AG04450 (cell line): Measurements from ENCODE around the gene ALOX15. TPM values are rescaled to one million over a fixed set of nuclear protein-coding genes. Genes with fewer than 3 reads are reported as not detected.
"Not testable (repeated sequence)": the region's sequence is repeated elsewhere in the genome, so short reads cannot be mapped to it uniquely, and the experiment has no call there.

Experiments used
- CTCF ChIA-PET: fragments of 300-600, 350-600 bp; formaldehyde crosslinking; extraction: SDS; loops from one replicate; lab custom pipeline; 2022; ENCODE audit warnings: antibody characterized with exemption, inconsistent platforms; lab: Charles Lee
- POLR2A ChIA-PET: fragments of 350-600 bp; formaldehyde crosslinking; extraction: SDS; loops from one replicate; lab custom pipeline; 2021; ENCODE audit warnings: antibody characterized with exemption, inconsistent platforms; lab: Yijun Ruan, JAX
- DNase-seq: peaks from one replicate; pipeline ENCODE4 v3.0.0-alpha.2; 2011; ENCODE audit warnings: low read depth, low spot score
- H3K27ac ChIP-seq: one replicate; pipeline ENCODE4 v1.5.1; 2012; ENCODE audit warnings: low read depth, low read length, control low read depth
- H3K27me3 ChIP-seq: one replicate; pipeline ENCODE4 v1.6.0; 2012; ENCODE audit warnings: low read length; ENCODE audit not compliant: control insufficient read depth, insufficient read depth
- H3K4me3 ChIP-seq: 2 replicates; pipeline ENCODE4 v1.5.1; 2011; ENCODE audit warnings: mild to moderate bottlenecking, low read depth, low read length, control low read depth
- H3K9me3 ChIP-seq: 2 replicates; pipeline ENCODE4 v1.5.1; 2012; ENCODE audit warnings: low read length; ENCODE audit not compliant: control insufficient read depth, insufficient read depth
- polyA minus RNA-seq: library from RNA; depleted of rRNA, polyadenylated mRNA; stranded (reverse); fragments of >200 nt; gene quantifications from 2 replicates; pipeline ENCODE4 v1.2.3, GENCODE V29; 2011; rRNA and poly(A)+ RNA removed
- polyA plus RNA-seq: library from polyadenylated mRNA; depleted of rRNA; stranded (reverse); fragments of >200 nt; gene quantifications from 2 replicates; pipeline ENCODE4 v1.2.3, GENCODE V29; 2011; rRNA removed
- TF ChIP-seq, protein P1 (sequence below): IDR thresholded peaks from 2 replicates; pipeline ENCODE4 v1.5.1; 2011; ENCODE audit warnings: low read depth, low read length, control low read depth, inconsistent platforms

ALOX15 gene, protein sequence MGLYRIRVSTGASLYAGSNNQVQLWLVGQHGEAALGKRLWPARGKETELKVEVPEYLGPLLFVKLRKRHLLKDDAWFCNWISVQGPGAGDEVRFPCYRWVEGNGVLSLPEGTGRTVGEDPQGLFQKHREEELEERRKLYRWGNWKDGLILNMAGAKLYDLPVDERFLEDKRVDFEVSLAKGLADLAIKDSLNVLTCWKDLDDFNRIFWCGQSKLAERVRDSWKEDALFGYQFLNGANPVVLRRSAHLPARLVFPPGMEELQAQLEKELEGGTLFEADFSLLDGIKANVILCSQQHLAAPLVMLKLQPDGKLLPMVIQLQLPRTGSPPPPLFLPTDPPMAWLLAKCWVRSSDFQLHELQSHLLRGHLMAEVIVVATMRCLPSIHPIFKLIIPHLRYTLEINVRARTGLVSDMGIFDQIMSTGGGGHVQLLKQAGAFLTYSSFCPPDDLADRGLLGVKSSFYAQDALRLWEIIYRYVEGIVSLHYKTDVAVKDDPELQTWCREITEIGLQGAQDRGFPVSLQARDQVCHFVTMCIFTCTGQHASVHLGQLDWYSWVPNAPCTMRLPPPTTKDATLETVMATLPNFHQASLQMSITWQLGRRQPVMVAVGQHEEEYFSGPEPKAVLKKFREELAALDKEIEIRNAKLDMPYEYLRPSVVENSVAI
- polyA plus RNA-seq (not detected in 2 replicates), polyA minus RNA-seq (not detected in 2 replicates)

DNA sequence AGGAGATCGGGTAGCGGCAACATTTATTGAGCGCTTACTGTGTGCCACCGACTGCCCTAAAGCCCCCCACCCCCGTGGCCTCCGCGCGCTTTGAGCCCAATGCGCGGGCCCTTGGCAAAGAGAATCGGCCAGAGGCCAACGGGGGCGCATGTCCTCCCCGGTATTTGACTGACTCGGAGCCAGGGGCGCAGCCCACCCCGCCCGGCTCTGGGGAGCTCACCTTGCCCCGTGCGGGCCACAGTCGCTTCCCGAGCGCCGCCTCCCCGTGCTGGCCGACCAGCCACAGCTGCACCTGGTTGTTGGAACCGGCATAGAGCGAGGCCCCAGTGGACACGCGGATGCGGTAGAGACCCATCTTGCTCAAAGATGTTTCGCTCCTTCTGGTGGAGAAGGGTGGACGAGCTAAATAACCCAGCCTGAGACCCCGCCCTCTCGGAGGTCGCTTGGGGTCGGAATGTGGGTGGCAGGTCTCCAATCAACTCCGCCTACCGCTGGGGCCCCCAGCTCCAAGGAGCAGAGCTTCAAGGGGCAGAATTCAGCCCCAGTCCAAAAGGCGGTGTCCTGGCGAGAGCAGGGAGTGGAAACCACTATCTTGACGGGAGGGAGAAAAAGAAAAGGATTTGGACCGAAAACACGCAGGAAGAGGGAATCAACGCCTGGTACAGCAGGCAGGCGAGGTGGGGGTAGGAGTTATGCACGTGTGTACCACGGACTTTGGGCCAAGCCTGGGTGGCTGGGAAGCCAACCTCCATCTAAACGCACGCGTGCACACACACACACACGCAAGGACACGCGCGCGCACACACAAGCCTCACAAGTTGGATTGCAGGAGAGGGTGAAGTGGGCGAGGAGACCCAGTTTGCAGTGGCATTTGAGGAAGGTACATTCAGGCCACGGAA, at the start of gene ALOX15:
TSS of gene ALOX15 (minus strand) at position 382 of the 899 bp plus-strand sequence. CDS start at position 355, 27 bp downstream.
- Histone ChIP-seq H3K9me3 (no peaks in the 10 kb centered on the region), H3K4me3 (no peak within 1 kb of the TSS), H3K27ac (no peak within 1 kb of the TSS), H3K27me3 (peaks cover 49% of the 10 kb centered on the region)
- ChIA-PET CTCF (no interaction called here), POLR2A (interaction anchor here (0.6 kb wide), 1 partner anchor 88 kb away, joined by 5 read pairs; no protein-coding TSS in a partner anchor)
- DNase-seq = no peak
- TF ChIP-seq, protein P1, sequence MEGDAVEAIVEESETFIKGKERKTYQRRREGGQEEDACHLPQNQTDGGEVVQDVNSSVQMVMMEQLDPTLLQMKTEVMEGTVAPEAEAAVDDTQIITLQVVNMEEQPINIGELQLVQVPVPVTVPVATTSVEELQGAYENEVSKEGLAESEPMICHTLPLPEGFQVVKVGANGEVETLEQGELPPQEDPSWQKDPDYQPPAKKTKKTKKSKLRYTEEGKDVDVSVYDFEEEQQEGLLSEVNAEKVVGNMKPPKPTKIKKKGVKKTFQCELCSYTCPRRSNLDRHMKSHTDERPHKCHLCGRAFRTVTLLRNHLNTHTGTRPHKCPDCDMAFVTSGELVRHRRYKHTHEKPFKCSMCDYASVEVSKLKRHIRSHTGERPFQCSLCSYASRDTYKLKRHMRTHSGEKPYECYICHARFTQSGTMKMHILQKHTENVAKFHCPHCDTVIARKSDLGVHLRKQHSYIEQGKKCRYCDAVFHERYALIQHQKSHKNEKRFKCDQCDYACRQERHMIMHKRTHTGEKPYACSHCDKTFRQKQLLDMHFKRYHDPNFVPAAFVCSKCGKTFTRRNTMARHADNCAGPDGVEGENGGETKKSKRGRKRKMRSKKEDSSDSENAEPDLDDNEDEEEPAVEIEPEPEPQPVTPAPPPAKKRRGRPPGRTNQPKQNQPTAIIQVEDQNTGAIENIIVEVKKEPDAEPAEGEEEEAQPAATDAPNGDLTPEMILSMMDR = no peak

DNA sequence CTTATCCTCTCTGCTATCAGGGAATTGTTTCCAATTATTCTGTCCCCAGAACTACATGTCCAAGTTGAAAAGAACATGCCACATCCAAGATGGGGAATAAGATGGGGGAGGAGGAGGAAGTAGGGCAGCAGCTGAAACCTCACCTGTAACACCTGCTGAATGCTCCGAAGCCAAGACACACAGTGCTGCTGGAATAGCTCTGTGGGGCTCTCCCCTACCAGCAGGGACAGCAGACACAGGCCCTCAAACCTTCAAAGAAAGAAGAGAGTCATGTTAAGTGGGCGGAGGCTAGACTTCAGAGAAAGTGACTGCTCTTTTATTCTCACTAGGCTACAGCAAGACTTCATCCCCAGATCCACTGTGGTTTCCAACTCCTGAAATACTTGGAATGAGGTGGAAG, 49.3 kb upstream of the ALOX15 start:
- TF ChIP-seq, protein P1 = no peak
- Histone ChIP-seq H3K27me3 (no peaks in the 10 kb centered on the region), H3K9me3 (no peaks in the 10 kb centered on the region), H3K27ac (no peak overlapping the region), H3K4me3 (no peak overlapping the region)
- POLR2A ChIA-PET = no interaction called here
- no peak for DNase-seq
- CTCF ChIA-PET = no interaction called here

DNA sequence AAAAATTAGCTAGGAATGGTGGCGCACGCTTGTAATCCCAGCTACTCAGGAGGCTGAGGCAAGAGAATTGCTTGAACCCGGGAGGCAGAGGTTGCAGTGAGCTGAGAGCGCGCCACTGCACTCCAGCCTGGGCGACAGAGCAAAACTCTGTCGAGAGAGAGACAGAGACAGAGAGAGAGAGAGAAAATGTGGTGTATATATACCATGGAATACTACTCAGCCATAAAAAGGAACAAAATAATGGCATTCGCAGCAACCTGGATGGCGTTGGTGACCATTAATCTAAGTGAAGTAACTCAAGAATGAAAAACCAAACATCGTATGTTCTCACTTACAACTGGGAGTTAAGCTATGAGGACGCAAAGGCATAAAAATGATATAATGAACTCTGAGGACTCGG, 48.4 kb upstream of the ALOX15 start:
- DNase-seq, H3K27ac ChIP-seq, CTCF ChIA-PET, H3K27me3 ChIP-seq, POLR2A ChIA-PET, H3K9me3 ChIP-seq, H3K4me3 ChIP-seq: not testable (repeated sequence)

DNA sequence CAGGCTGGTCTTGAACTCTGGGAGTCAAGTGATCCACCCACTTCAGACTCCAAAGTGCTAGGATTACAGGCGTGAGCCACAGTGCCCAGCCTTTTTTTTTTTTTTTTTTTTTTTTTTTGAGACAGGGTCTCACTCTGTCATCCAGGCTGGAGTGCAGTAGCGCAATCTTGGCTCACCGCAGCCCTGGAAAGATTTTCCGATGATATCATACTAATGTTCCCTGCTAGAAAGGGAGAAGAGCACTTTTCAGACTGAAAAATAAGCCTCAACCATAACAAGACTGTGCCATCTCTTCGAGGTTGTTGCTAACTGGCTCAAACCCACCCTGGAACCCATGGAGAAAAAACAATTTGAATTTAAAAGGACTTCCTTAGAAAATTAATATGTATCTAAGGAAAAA, 42.3 kb upstream of the ALOX15 start:
- DNase-seq, H3K9me3 ChIP-seq, H3K27me3 ChIP-seq, POLR2A ChIA-PET, H3K27ac ChIP-seq, CTCF ChIA-PET, H3K4me3 ChIP-seq: not testable (repeated sequence)

DNA sequence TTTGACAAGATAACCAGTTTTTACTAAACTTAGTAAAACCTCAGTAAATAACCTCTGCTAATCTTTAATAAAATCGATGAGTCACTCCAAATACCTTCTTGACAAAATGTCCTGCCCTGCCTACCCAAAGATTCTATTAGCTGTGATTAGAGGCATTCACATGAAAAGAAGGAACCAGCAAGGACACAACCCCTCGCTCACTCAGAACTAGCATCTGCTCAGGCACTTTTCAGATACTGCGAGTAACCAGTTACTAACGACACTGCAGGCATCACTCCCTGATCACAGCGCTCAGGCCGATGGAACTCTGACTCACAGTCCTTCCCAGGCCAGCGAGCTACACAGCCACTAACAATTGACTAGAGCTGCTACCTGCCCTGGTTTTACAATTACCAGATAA, 38.2 kb upstream of the ALOX15 start:
- DNase-seq = peak; percentile 8
- no peak overlapping the region for H3K4me3 ChIP-seq
- TF ChIP-seq, protein P1 = no peak
- H3K27ac ChIP-seq = no peak overlapping the region
- POLR2A ChIA-PET = no interaction called here
- H3K27me3 ChIP-seq = no peaks in the 10 kb centered on the region
- H3K9me3 ChIP-seq = no peaks in the 10 kb centered on the region
- CTCF ChIA-PET = interaction anchor here (0.6 kb wide), 1 partner anchor 209 kb away, joined by 4 read pairs; no protein-coding TSS in a partner anchor
